Prostate gland (tissue), 2 donors: Measurements from ENCODE around the gene JAKMIP1.

Source experiments
- POLR2A ChIP-seq: fragments of 450-650 bp; IDR thresholded peaks from one replicate; pipeline ENCODE4 v1.6.1; 2016; ENCODE audit warnings: antibody characterized with exemption, mild to moderate bottlenecking
- TF ChIP-seq, protein P1 (sequence below), 4 experiments: fragments of 200-600 bp in 2 of 4; fragments of 450-650 bp in 2 of 4; sonication (generic) in 2 of 4; IDR thresholded peaks; 1 replicate in 3 of 4; 2 replicates in 1 of 4; pipeline ENCODE4 v1.5.1; 2016 to 2019; ENCODE audit warnings: antibody characterized with exemption in 4 of 4, mild to moderate bottlenecking in 2 of 4, moderate library complexity in 2 of 4

DNA sequence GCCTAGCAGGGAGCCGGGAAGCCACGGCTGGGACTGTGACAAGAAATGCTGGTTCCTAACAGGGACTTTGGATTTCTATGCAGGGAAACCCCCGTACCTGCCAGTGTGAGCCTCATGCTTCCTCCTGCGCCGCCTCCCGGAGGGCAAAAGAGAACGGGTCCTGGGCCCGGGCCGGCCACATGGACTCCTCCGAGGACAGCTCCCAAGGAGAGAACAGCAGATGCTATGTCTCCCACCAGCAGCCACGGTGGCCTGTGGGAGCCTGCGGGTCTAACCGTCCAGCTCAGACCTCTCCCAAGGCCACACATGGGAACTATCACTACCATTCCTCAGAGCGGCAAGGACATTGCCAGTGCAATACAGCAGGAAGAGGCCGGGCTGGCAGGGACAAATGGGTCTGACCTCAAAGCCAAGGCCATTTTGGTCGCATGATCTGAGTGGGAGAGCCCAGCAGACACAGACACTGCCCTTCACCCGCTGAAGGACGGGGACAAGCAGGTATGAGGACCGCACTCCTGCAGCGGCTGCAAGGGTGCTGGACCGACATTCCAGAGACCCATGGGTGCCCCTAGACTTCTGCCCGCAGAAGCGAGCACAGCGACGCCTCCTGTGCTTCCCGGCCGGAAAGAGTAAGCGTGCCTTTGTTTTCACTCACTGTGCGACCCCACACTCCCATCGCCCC is 177.6 kb downstream of the JAKMIP1 start:
- TF ChIP-seq, protein P1, sequence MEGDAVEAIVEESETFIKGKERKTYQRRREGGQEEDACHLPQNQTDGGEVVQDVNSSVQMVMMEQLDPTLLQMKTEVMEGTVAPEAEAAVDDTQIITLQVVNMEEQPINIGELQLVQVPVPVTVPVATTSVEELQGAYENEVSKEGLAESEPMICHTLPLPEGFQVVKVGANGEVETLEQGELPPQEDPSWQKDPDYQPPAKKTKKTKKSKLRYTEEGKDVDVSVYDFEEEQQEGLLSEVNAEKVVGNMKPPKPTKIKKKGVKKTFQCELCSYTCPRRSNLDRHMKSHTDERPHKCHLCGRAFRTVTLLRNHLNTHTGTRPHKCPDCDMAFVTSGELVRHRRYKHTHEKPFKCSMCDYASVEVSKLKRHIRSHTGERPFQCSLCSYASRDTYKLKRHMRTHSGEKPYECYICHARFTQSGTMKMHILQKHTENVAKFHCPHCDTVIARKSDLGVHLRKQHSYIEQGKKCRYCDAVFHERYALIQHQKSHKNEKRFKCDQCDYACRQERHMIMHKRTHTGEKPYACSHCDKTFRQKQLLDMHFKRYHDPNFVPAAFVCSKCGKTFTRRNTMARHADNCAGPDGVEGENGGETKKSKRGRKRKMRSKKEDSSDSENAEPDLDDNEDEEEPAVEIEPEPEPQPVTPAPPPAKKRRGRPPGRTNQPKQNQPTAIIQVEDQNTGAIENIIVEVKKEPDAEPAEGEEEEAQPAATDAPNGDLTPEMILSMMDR (IDR thresholded peaks at IDR 0.05): no peak
- no peak for TF ChIP-seq POLR2A
